ENCODE measurements around the gene CYP27A1. TPM values are rescaled to one million over a fixed set of nuclear protein-coding genes. Genes with fewer than 3 reads are reported as not detected.
A peak's percentile ranks its signal among the peaks of the same experiment; 100 is the strongest.

CYP27A1 gene
- total and polyA plus RNA-seq, 2 donors from 2014 or later: 18.5 to 43.3 TPM

DNA sequence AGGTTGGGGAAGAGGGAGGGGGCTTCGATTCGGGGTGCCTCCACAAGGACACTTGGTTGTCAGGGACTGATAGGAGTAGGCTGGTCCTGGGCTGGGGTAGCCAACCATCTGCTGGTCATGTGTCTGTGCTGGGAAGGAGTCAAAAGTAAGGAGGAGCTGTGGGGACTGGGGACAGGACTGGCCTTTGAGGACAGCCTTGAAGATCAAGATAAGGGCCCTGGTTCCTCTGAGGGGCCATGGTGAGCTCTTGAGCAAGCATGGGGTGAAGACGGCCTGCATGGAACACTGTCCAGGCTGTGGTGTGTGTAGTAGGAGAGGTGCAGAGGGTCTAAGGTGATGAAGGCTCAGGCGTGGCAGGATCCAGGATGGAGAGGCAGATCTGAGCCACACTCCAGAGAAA, 1.7 kb downstream of the CYP27A1 start:
- TF ChIP-seq, protein P1, sequence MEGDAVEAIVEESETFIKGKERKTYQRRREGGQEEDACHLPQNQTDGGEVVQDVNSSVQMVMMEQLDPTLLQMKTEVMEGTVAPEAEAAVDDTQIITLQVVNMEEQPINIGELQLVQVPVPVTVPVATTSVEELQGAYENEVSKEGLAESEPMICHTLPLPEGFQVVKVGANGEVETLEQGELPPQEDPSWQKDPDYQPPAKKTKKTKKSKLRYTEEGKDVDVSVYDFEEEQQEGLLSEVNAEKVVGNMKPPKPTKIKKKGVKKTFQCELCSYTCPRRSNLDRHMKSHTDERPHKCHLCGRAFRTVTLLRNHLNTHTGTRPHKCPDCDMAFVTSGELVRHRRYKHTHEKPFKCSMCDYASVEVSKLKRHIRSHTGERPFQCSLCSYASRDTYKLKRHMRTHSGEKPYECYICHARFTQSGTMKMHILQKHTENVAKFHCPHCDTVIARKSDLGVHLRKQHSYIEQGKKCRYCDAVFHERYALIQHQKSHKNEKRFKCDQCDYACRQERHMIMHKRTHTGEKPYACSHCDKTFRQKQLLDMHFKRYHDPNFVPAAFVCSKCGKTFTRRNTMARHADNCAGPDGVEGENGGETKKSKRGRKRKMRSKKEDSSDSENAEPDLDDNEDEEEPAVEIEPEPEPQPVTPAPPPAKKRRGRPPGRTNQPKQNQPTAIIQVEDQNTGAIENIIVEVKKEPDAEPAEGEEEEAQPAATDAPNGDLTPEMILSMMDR (IDR thresholded peaks at IDR 0.05; ENCODE audit: borderline replicate concordance, extremely low read depth, insufficient read depth): no peak
- Histone ChIP-seq H3K9me3 (ENCODE audit: control insufficient read depth in 2 of 3, insufficient read depth in 1 of 3, low read length in 3 of 3) (no peaks in the 10 kb centered on the region), H3K4me1 (ENCODE audit: control insufficient read depth in 2 of 3, insufficient read depth in 2 of 3, low read depth in 1 of 3, low read length in 3 of 3) (peaks cover 0 to 14% (median 8%) of the 10 kb centered on the region in 3 donors), H3K9ac (ENCODE audit: low read length in 3 of 3) (no peak overlapping the region), H3K27me3 (ENCODE audit: control insufficient read depth, insufficient read depth, low read length) (no peaks in the 10 kb centered on the region), H3K27ac (ENCODE audit: low read depth in 2 of 2, low read length in 2 of 2) (peak overlapping the region in 1 of 2 donors; percentile 4), H3K36me3 (ENCODE audit: control insufficient read depth in 2 of 3, insufficient read depth in 3 of 3, low read length in 3 of 3) (no peaks in the 10 kb centered on the region), H3K4me3 (ENCODE audit: low read length in 3 of 3) (peak overlapping the region in 2 of 3 donors; percentile 45 to 85)
- no peak for DNase-seq
- no peak for FAIRE-seq
- intact Hi-C loops (cut with DNase I): no loop called here

GRCh38 chr2:218785103-218785502, 3.2 kb downstream of the CYP27A1 start:
- no peak overlapping the region for H3K9ac ChIP-seq (ENCODE audit: low read length in 3 of 3)
- H3K27me3 ChIP-seq (ENCODE audit: control insufficient read depth, insufficient read depth, low read length): no peaks in the 10 kb centered on the region
- TF ChIP-seq, protein P1 (IDR thresholded peaks at IDR 0.05; ENCODE audit: borderline replicate concordance, extremely low read depth, insufficient read depth): no peak
- intact Hi-C loops (cut with DNase I): no loop called here
- no peaks in the 10 kb centered on the region for H3K36me3 ChIP-seq (ENCODE audit: control insufficient read depth in 2 of 3, insufficient read depth in 3 of 3, low read length in 3 of 3)
- FAIRE-seq: no peak
- H3K9me3 ChIP-seq (ENCODE audit: control insufficient read depth in 2 of 3, insufficient read depth in 1 of 3, low read length in 3 of 3): no peaks in the 10 kb centered on the region
- H3K4me1 ChIP-seq (ENCODE audit: control insufficient read depth in 2 of 3, insufficient read depth in 2 of 3, low read depth in 1 of 3, low read length in 3 of 3): peaks cover 0 to 14% (median 8%) of the 10 kb centered on the region in 3 donors
- H3K27ac ChIP-seq (ENCODE audit: low read depth in 2 of 2, low read length in 2 of 2): no peak overlapping the region
- H3K4me3 ChIP-seq (ENCODE audit: low read length in 3 of 3): peak overlapping the region in 1 of 3 donors; percentile 14
- DNase-seq: no peak

GRCh38 chr2:218786133-218786532, 4.2 kb downstream of the CYP27A1 start:
- Histone ChIP-seq H3K9ac (ENCODE audit: low read length in 3 of 3) (no peak overlapping the region), H3K36me3 (ENCODE audit: control insufficient read depth in 2 of 3, insufficient read depth in 3 of 3, low read length in 3 of 3) (no peaks in the 10 kb centered on the region), H3K4me1 (ENCODE audit: control insufficient read depth in 2 of 3, insufficient read depth in 2 of 3, low read depth in 1 of 3, low read length in 3 of 3) (peaks cover 0 to 14% (median 8%) of the 10 kb centered on the region in 3 donors), H3K27me3 (ENCODE audit: control insufficient read depth, insufficient read depth, low read length) (no peaks in the 10 kb centered on the region), H3K9me3 (ENCODE audit: control insufficient read depth in 2 of 3, insufficient read depth in 1 of 3, low read length in 3 of 3) (no peaks in the 10 kb centered on the region), H3K4me3 (ENCODE audit: low read length in 3 of 3) (no peak overlapping the region), H3K27ac (ENCODE audit: low read depth in 2 of 2, low read length in 2 of 2) (no peak overlapping the region)
- FAIRE-seq (no peak), DNase-seq (no peak)
- TF ChIP-seq, protein P1 (IDR thresholded peaks at IDR 0.05; ENCODE audit: borderline replicate concordance, extremely low read depth, insufficient read depth): no peak
- intact Hi-C loops (cut with DNase I): no loop called here
